Measurements from ENCODE around the gene ICAM1.

GRCh38 chr19:10334588-10335351 lies 63.9 kb downstream of the ICAM1 start:
- TF ChIP-seq CTCF (IDR thresholded peaks at IDR 0.05; ENCODE audit: control extremely low read depth in 1 of 3, insufficient read depth in 1 of 3, low read depth in 1 of 3, low read length in 3 of 3), result 0 out of 4 replicates have a peak, but pooled peaks of 1 of the 3 experiments have one; percentile 10
- TF ChIP-seq POLR2A (IDR thresholded peaks at IDR 0.05; ENCODE audit: control extremely low read depth in 1 of 2, low read depth in 2 of 2, low read length in 2 of 2), result no peak
- TF ChIP-seq JUN (IDR thresholded peaks at IDR 0.05; ENCODE audit: low read depth, low read length), result no peak
- TF ChIP-seq CREB1 (IDR thresholded peaks at IDR 0.05), result no peak
- TF ChIP-seq POLR2AphosphoS5 (IDR thresholded peaks at IDR 0.05; ENCODE audit: low read depth, low read length), result no peak
- TF ChIP-seq EGR1 (IDR thresholded peaks at IDR 0.05; ENCODE audit: borderline replicate concordance, low read depth, low read length), result 0 out of 2 replicates have a peak, but pooled peaks have one; percentile 10
- TF ChIP-seq FOSL1 (IDR thresholded peaks at IDR 0.05; ENCODE audit: insufficient read depth, low read depth, low read length), result no peak
- no peak for TF ChIP-seq NRF1 (IDR thresholded peaks at IDR 0.05; ENCODE audit: low read depth, low read length)
- TF ChIP-seq, protein P1, sequence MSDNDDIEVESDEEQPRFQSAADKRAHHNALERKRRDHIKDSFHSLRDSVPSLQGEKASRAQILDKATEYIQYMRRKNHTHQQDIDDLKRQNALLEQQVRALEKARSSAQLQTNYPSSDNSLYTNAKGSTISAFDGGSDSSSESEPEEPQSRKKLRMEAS (IDR thresholded peaks at IDR 0.05), result no peak; the same call in 1 of the 2 replicates
- TF ChIP-seq GABPA (IDR thresholded peaks at IDR 0.05; ENCODE audit: borderline replicate concordance, insufficient read depth, low read length), result no peak
- TF ChIP-seq RAD21 (IDR thresholded peaks at IDR 0.05 in 1 of 2, conservative IDR thresholded peaks at IDR 0.05 in 1 of 2; ENCODE audit: low read depth in 2 of 2, low read length in 2 of 2), result no peak
- 0 out of 4 replicates have a peak, but pooled peaks of 1 of the 2 experiments have one; percentile 62 for TF ChIP-seq SIN3A (conservative IDR thresholded peaks at IDR 0.05 in 1 of 2, IDR thresholded peaks at IDR 0.05 in 1 of 2; ENCODE audit: low read depth in 1 of 2, low read length in 2 of 2)

Measured in H1 (cell line).